HCT116 (cell line): ENCODE results near the gene NAALADL2. TPM values are rescaled to one million over a fixed set of nuclear protein-coding genes. Genes with fewer than 3 reads are reported as not detected.

Experiments
- ATAC-seq: fragments of 200-7000 bp; cut with Tn5 transposase; 2 replicates; pipeline ENCODE4 v1.9.1; 2020; ENCODE audit warnings: mild to moderate bottlenecking, moderate library complexity
- BruUV-seq: library from RNA; stranded (reverse); fragments of 400-500 nt; replicated peaks from 2 replicates; lab custom pipeline; 2021; lab: Mats Ljungman, UMichigan
- CTCF ChIA-PET: fragments of 300-600 bp; sonication (Branson Sonifier 250); formaldehyde crosslinking; loops from one replicate; lab custom pipeline; 2021; ENCODE audit warnings: antibody characterized with exemption; lab: Charles Lee
- POLR2A ChIA-PET: fragments of 300-600, 350-600 bp; sonication (Branson Sonifier 250); formaldehyde crosslinking; loops from one replicate; lab custom pipeline; 2021; ENCODE audit warnings: antibody characterized with exemption; lab: Charles Lee
- RAD21 ChIA-PET, 2 experiments: fragments of 300-600 bp; sonication (Branson Sonifier 250); formaldehyde crosslinking; loops; one replicate each; lab custom pipeline; 2023; ENCODE audit warnings: low total read pairs in 2 of 2; ENCODE audit not compliant: uncharacterized antibody in 2 of 2, unreplicated experiment in 2 of 2, low non-redundant PET in 1 of 2; lab: Charles Lee
- DNase-seq: peaks from one replicate; pipeline ENCODE4 v3.0.0-alpha.2; 2010; ENCODE audit warnings: low read depth, low spot score
- H2AFZ ChIP-seq: fragments of 200-600 bp; shearing (Covaris generic), sonication (generic); 2 replicates; pipeline ENCODE4 v1.6.1; 2017; ENCODE audit warnings: low read depth, mixed run types, mixed read lengths, antibody characterized with exemption, low read length; ENCODE audit not compliant: poor library complexity, severe bottlenecking
- H3K27ac ChIP-seq: 2 replicates; pipeline ENCODE4 v1.5.1; 2012; ENCODE audit warnings: low read depth, low read length
- H3K27me3 ChIP-seq: fragments of 200-600 bp; sonication (generic); 2 replicates; pipeline ENCODE4 v1.6.1; 2016; ENCODE audit warnings: mixed run types, low read length, mixed read lengths; ENCODE audit not compliant: insufficient read depth
- H3K36me3 ChIP-seq, 2 experiments: fragments of 200-500 bp in 1 of 2; fragments of 200-600 bp in 1 of 2; sonication (Bioruptor generic) in 1 of 2; sonication (generic) in 1 of 2; 2 replicates each; pipeline versions ENCODE4 v1.5.1 to v1.6.1; 2014 to 2016; ENCODE audit warnings: low read length in 2 of 2, inconsistent platforms in 1 of 2, mixed read lengths in 1 of 2, mixed run types in 1 of 2; ENCODE audit not compliant: insufficient read depth in 2 of 2, control insufficient read depth in 1 of 2
- H3K4me1 ChIP-seq, 2 experiments: fragments of 200-600 bp in 1 of 2; sonication (generic) in 1 of 2; 2 replicates each; pipeline versions ENCODE4 v1.5.1 to v1.6.1; 2012 to 2017; ENCODE audit warnings: low read length in 2 of 2, inconsistent platforms in 1 of 2, mild to moderate bottlenecking in 1 of 2, mixed read lengths in 1 of 2, mixed run types in 1 of 2, moderate library complexity in 1 of 2; ENCODE audit not compliant: insufficient read depth in 2 of 2, control insufficient read depth in 1 of 2
- H3K4me2 ChIP-seq: fragments of 200-600 bp; sonication (generic); 2 replicates; pipeline ENCODE4 v1.6.1; 2017; ENCODE audit warnings: mixed run types, low read length, mixed read lengths
- H3K4me3 ChIP-seq, 2 experiments: fragments of 200-600 bp in 1 of 2; sonication (generic) in 1 of 2; replicated peaks in 1 of 2; 2 replicates each; pipeline ENCODE4 v1.5.1; 2011 to 2016; ENCODE audit warnings: low read length in 2 of 2, control low read depth in 1 of 2, low read depth in 1 of 2, mild to moderate bottlenecking in 1 of 2, mixed read lengths in 1 of 2, mixed run types in 1 of 2
- H3K79me2 ChIP-seq: fragments of 200-600 bp; sonication (generic); 2 replicates; pipeline ENCODE4 v1.6.1; 2017; ENCODE audit warnings: mild to moderate bottlenecking, mixed run types, low read length, moderate library complexity, mixed read lengths; ENCODE audit not compliant: insufficient read depth
- H3K9ac ChIP-seq: fragments of 200-600 bp; sonication (generic); 2 replicates; pipeline ENCODE4 v1.6.1; 2016; ENCODE audit warnings: low read length, mixed read lengths
- H3K9me2 ChIP-seq: fragments of 200-600 bp; sonication (generic), shearing (Covaris generic); 2 replicates; pipeline ENCODE4 v1.6.1; 2017; ENCODE audit warnings: mixed run types, mild to moderate bottlenecking, moderate library complexity; ENCODE audit not compliant: insufficient read depth
- H3K9me3 ChIP-seq, 2 experiments: fragments of 200-500 bp in 1 of 2; fragments of 200-600 bp in 1 of 2; sonication (Bioruptor generic) in 1 of 2; sonication (generic) in 1 of 2; 2 replicates each; pipeline ENCODE4 v1.6.1; 2014 to 2017; ENCODE audit warnings: low read length in 2 of 2, mixed read lengths in 2 of 2, inconsistent platforms in 1 of 2, low read depth in 1 of 2, mild to moderate bottlenecking in 1 of 2, mixed run types in 1 of 2, moderate library complexity in 1 of 2; ENCODE audit not compliant: control insufficient read depth in 1 of 2, insufficient read depth in 1 of 2
- H4K20me1 ChIP-seq: fragments of 200-600 bp; sonication (generic), shearing (Covaris generic); 2 replicates; pipeline ENCODE4 v1.6.1; 2017; ENCODE audit warnings: mixed run types, mild to moderate bottlenecking, moderate library complexity; ENCODE audit not compliant: insufficient read depth
- EGR1 ChIP-seq: IDR thresholded peaks from 2 replicates; pipeline ENCODE4 v1.6.1; 2012; ENCODE audit warnings: low read depth
- EZH2phosphoT487 ChIP-seq: fragments of 200-600 bp; IDR thresholded peaks from 2 replicates; pipeline ENCODE4 v1.6.1; 2018; ENCODE audit warnings: antibody characterized with exemption, borderline replicate concordance
- RAD21 ChIP-seq: IDR thresholded peaks from 2 replicates; pipeline ENCODE4 v1.6.1; 2012; ENCODE audit warnings: low read depth, mild to moderate bottlenecking
- REST ChIP-seq: IDR thresholded peaks from 2 replicates; pipeline ENCODE4 v1.6.1; 2012; ENCODE audit warnings: low read depth
- SIN3A ChIP-seq: IDR thresholded peaks from 2 replicates; pipeline ENCODE4 v1.6.1; 2012; ENCODE audit warnings: low read depth
- TCF7L2 ChIP-seq: IDR thresholded peaks from 2 replicates; pipeline ENCODE4 v1.7.0; 2011; ENCODE audit warnings: borderline replicate concordance, inconsistent platforms; ENCODE audit not compliant: insufficient read depth, insufficient read length; ENCODE audit errors: extremely low read depth
- ZBTB33 ChIP-seq: IDR thresholded peaks from 2 replicates; pipeline ENCODE4 v1.6.1; 2011; ENCODE audit warnings: mild to moderate bottlenecking, low read length, moderate library complexity; ENCODE audit not compliant: insufficient replicate concordance; ENCODE audit errors: extremely low read depth
- intact Hi-C: fragments of 100-400 bp; cut with micrococcal nuclease; formaldehyde crosslinking; loops from 2 replicates; pipeline ENCODE4 v1.10.0; 2022
- total RNA-seq: library from RNA; stranded (reverse); gene quantifications from one replicate; pipeline ENCODE4 v1.2.1, GENCODE V29; 2021; ENCODE audit not compliant: unreplicated experiment

The NAALADL2 gene
- total RNA-seq, 1 experiment from 2014 or later: 2.9 TPM

- no peak for DNase-seq
- ATAC-seq: no peak
- Histone ChIP-seq H3K4me2 (no peak overlapping the region), H3K4me3 (no peak overlapping the region), H3K4me1 (no peaks in the 10 kb centered on the region), H3K36me3 (no peaks in the 10 kb centered on the region), H3K27me3 (no peaks in the 10 kb centered on the region), H3K9me3 (no peaks in the 10 kb centered on the region), H2AFZ (no peak overlapping the region), H3K9me2 (no peaks in the 10 kb centered on the region), H4K20me1 (no peaks in the 10 kb centered on the region), H3K27ac (no peak overlapping the region), H3K9ac (no peak overlapping the region), H3K79me2 (no peaks in the 10 kb centered on the region)
- POLR2A ChIA-PET: no interaction called here
- intact Hi-C loops: no loop called here
- CTCF ChIA-PET: no interaction called here
- BruUV-seq: no TSS peak
- RAD21 ChIA-PET: no interaction called here
- TF ChIP-seq EZH2phosphoT487 (no peak), RAD21 (no peak), ZBTB33 (no peak), TCF7L2 (no peak), EGR1 (no peak)
These were observed 978.8 kb downstream of the NAALADL2 start for GRCh38 chr3:175837962-175838361.

GRCh38 chr3:175839366-175840005 is 980.4 kb downstream of the NAALADL2 start:
- Histone ChIP-seq H3K27ac (no peak overlapping the region), H3K9me2 (no peaks in the 10 kb centered on the region), H3K9ac (no peak overlapping the region), H2AFZ (no peak overlapping the region), H3K79me2 (no peaks in the 10 kb centered on the region), H3K27me3 (no peaks in the 10 kb centered on the region), H3K4me3 (no peak overlapping the region), H3K4me1 (no peaks in the 10 kb centered on the region), H3K36me3 (no peaks in the 10 kb centered on the region), H4K20me1 (no peaks in the 10 kb centered on the region), H3K4me2 (no peak overlapping the region), H3K9me3 (no peaks in the 10 kb centered on the region)
- BruUV-seq: no TSS peak
- POLR2A ChIA-PET: no interaction called here
- CTCF ChIA-PET: no interaction called here
- intact Hi-C loops: no loop called here
- ATAC-seq: no peak
- RAD21 ChIA-PET: no interaction called here
- no peak for DNase-seq
- TF ChIP-seq SIN3A: no peak
- no peak for TF ChIP-seq REST
